Measurements from ENCODE around the gene RET. TPM values are rescaled to one million over a fixed set of nuclear protein-coding genes. Genes with fewer than 3 reads are reported as not detected.

The RET gene
- total and polyA plus RNA-seq, 2 of the 8 experiments (the other 6 are each of a cell fraction or from before 2014, with no cell fraction given) = 6.7 to 8.4 TPM

DNA sequence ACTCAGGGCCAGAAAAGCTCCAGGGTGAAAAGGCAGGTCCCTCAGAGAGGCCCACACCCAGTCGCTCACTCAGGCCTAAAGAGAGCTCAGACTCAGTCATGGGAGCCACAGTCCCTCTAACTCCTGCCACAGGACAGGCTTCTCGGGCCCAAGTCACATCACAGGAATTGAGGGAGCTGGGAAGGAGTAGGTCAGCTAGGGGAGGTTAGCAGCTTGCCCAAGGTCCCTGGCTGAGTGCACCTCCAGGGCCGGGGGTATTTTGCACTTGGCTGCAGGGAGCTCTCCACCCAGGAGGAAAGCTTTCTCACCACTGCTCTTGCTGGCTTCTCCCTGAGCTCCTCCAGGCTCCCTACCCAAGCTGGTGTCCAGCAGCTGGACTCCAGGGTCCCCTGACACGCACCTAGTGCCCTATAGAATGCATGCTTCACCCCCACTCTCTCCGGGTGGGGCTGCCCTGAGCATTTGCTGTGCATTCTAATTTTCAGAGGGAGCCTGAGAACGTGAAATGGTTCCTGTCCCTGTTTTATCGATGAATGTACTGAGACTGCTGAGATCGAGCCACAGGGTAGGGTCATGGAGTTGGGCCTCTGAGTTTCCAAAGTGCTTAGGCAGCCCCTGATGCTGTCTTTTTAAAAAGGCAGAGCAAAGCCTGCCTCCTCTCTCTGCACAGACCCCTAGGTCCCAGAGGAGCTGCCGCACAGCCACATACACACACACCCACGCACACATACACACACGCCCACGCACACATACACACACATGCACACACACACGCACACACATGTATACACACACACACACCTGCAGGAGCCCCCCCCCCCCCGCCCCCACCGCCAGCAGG lies 37.9 kb upstream of the RET start (continued):
- TF ChIP-seq, protein P1, sequence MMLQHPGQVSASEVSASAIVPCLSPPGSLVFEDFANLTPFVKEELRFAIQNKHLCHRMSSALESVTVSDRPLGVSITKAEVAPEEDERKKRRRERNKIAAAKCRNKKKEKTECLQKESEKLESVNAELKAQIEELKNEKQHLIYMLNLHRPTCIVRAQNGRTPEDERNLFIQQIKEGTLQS (IDR thresholded peaks at IDR 0.05; ENCODE audit: insufficient read depth, low read depth, low read length) = no peak
- TF ChIP-seq GABPA (IDR thresholded peaks at IDR 0.05; ENCODE audit: borderline replicate concordance, insufficient read depth, low read length) = no peak
- TF ChIP-seq ASH2L (IDR thresholded peaks at IDR 0.05; ENCODE audit: low read length) = no peak
- TF ChIP-seq TBP (IDR thresholded peaks at IDR 0.05; ENCODE audit: low read depth, low read length) = no peak
- TF ChIP-seq, protein P2, sequence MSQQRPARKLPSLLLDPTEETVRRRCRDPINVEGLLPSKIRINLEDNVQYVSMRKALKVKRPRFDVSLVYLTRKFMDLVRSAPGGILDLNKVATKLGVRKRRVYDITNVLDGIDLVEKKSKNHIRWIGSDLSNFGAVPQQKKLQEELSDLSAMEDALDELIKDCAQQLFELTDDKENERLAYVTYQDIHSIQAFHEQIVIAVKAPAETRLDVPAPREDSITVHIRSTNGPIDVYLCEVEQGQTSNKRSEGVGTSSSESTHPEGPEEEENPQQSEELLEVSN (IDR thresholded peaks at IDR 0.05) = no peak
- no peak for TF ChIP-seq KDM5A (IDR thresholded peaks at IDR 0.05; ENCODE audit: low read length)
- TF ChIP-seq, protein P3, sequence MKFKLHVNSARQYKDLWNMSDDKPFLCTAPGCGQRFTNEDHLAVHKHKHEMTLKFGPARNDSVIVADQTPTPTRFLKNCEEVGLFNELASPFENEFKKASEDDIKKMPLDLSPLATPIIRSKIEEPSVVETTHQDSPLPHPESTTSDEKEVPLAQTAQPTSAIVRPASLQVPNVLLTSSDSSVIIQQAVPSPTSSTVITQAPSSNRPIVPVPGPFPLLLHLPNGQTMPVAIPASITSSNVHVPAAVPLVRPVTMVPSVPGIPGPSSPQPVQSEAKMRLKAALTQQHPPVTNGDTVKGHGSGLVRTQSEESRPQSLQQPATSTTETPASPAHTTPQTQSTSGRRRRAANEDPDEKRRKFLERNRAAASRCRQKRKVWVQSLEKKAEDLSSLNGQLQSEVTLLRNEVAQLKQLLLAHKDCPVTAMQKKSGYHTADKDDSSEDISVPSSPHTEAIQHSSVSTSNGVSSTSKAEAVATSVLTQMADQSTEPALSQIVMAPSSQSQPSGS (IDR thresholded peaks at IDR 0.05; ENCODE audit: low read length) = no peak

Data from H1 (cell line).